BE2C (cell line): ENCODE data around the gene RNF213.

ENCODE experiments used
- DNase-seq: peaks from one replicate; pipeline ENCODE4 v3.0.0-alpha.2; 2020
- H3K27me3 ChIP-seq: fragments of 250-450 bp; sonication (Bioruptor Pico); 2 replicates; pipeline ENCODE4 v1.5.1; 2020; ENCODE audit warnings: mild to moderate bottlenecking
- H3K36me3 ChIP-seq: fragments of 250-450 bp; sonication (Bioruptor Pico); 2 replicates; pipeline ENCODE4 v1.5.1; 2020; ENCODE audit warnings: mild to moderate bottlenecking
- H3K4me1 ChIP-seq: fragments of 250-450 bp; sonication (Bioruptor Pico); 2 replicates; pipeline ENCODE4 v1.5.1; 2020
- H3K4me3 ChIP-seq: 2 replicates; pipeline ENCODE4 v1.5.1; 2011; ENCODE audit warnings: low read depth, low read length
- H3K9me3 ChIP-seq: fragments of 250-450 bp; sonication (Bioruptor Pico); 2 replicates; pipeline ENCODE4 v1.5.1; 2020
- CTCF ChIP-seq: IDR thresholded peaks from 2 replicates; pipeline ENCODE4 v1.5.1; 2012; ENCODE audit warnings: mild to moderate bottlenecking, low read depth, low read length

Gene RNF213

GRCh38 chr17:80381416-80381923 lies 120.8 kb downstream of the RNF213 start:
- Histone ChIP-seq H3K4me3 (no peak overlapping the region), H3K9me3 (no peaks in the 10 kb centered on the region), H3K36me3 (peaks cover under 1% of the 10 kb centered on the region), H3K4me1 (no peaks in the 10 kb centered on the region), H3K27me3 (no peaks in the 10 kb centered on the region)
- no peak for TF ChIP-seq CTCF
- DNase-seq, result no peak

GRCh38 chr17:80382446-80382845 lies 121.8 kb downstream of the RNF213 start:
- TF ChIP-seq CTCF, result no peak
- Histone ChIP-seq H3K36me3 (no peaks in the 10 kb centered on the region; the same call in none of the 2 replicates), H3K9me3 (no peaks in the 10 kb centered on the region), H3K4me3 (no peak overlapping the region), H3K27me3 (no peaks in the 10 kb centered on the region), H3K4me1 (no peaks in the 10 kb centered on the region)
- no peak for DNase-seq

- Histone ChIP-seq H3K27me3 (no peaks in the 10 kb centered on the region), H3K4me1 (no peaks in the 10 kb centered on the region), H3K4me3 (no peak overlapping the region), H3K9me3 (no peaks in the 10 kb centered on the region), H3K36me3 (no peaks in the 10 kb centered on the region; the same call in none of the 2 replicates)
- no peak for TF ChIP-seq CTCF
- DNase-seq, result no peak
Observed at GRCh38 chr17:80382956-80383355, 122.3 kb downstream of the RNF213 start.

GRCh38 chr17:80384078-80384960 lies 123.7 kb downstream of the RNF213 start:
- Histone ChIP-seq H3K36me3 (peaks cover 4% of the 10 kb centered on the region), H3K27me3 (no peaks in the 10 kb centered on the region), H3K4me3 (no peak overlapping the region), H3K9me3 (no peaks in the 10 kb centered on the region), H3K4me1 (peaks cover 4% of the 10 kb centered on the region)
- no peak for DNase-seq
- TF ChIP-seq CTCF, result no peak

- no peaks in the 10 kb centered on the region for H3K27me3 ChIP-seq
- peaks cover 11% of the 10 kb centered on the region for H3K4me1 ChIP-seq
- no peak for DNase-seq
- no peak for TF ChIP-seq CTCF
- H3K9me3 ChIP-seq, result no peaks in the 10 kb centered on the region
- no peak overlapping the region for H3K4me3 ChIP-seq
- peaks cover 5% of the 10 kb centered on the region for H3K36me3 ChIP-seq
Observed at GRCh38 chr17:80385046-80385445, 124.4 kb downstream of the RNF213 start.

GRCh38 chr17:80386341-80386740 lies 125.7 kb downstream of the RNF213 start:
- H3K36me3 ChIP-seq, result peaks cover 5% of the 10 kb centered on the region
- no peak for TF ChIP-seq CTCF

More at GRCh38 chr17:80386341-80386740, 125.7 kb downstream of the RNF213 start:
- H3K27me3 ChIP-seq, result no peaks in the 10 kb centered on the region
- no peak for DNase-seq
- peaks cover 11% of the 10 kb centered on the region for H3K4me1 ChIP-seq
- no peak overlapping the region for H3K4me3 ChIP-seq
- H3K9me3 ChIP-seq, result no peaks in the 10 kb centered on the region
